HEK293T (cell line): Measurements from ENCODE around the gene C11orf58.

Source experiments
- CTCF ChIA-PET: fragments of 350-600 bp; formaldehyde crosslinking; extraction: SDS; loops from one replicate; lab custom pipeline; 2021; ENCODE audit warnings: antibody characterized with exemption, inconsistent platforms; lab: Yijun Ruan, JAX
- POLR2A ChIA-PET: fragments of 350-600 bp; formaldehyde crosslinking; extraction: SDS; loops from one replicate; lab custom pipeline; 2020; ENCODE audit warnings: antibody characterized with exemption, inconsistent platforms; lab: Yijun Ruan, JAX
- DNase-seq: peaks from one replicate; pipeline ENCODE4 v3.0.0; 2012; ENCODE audit warnings: mixed read lengths; ENCODE audit errors: extremely low spot score
- ARNT ChIP-seq: fragments of 450-650 bp; IDR thresholded peaks from 2 replicates; pipeline ENCODE4 v1.6.1; 2017; ENCODE audit warnings: mild to moderate bottlenecking
- BHLHE40 ChIP-seq: fragments of 450-650 bp; IDR thresholded peaks from 2 replicates; pipeline ENCODE4 v1.6.1; 2016; ENCODE audit warnings: mild to moderate bottlenecking, moderate library complexity, borderline replicate concordance
- CTBP1 ChIP-seq: fragments of 450-650 bp; IDR thresholded peaks from 2 replicates; pipeline ENCODE4 v1.6.1; 2016; ENCODE audit warnings: borderline replicate concordance
- ELF4 ChIP-seq: fragments of 450-650 bp; IDR thresholded peaks from 2 replicates; pipeline ENCODE4 v1.6.1; 2017; ENCODE audit warnings: antibody characterized with exemption
- FOXA1 ChIP-seq: fragments of 450-650 bp; IDR thresholded peaks from 2 replicates; pipeline ENCODE4 v1.6.1; 2016; ENCODE audit warnings: mild to moderate bottlenecking
- FOXK2 ChIP-seq: fragments of 450-650 bp; IDR thresholded peaks from 2 replicates; pipeline ENCODE4 v1.6.1; 2016; ENCODE audit warnings: mild to moderate bottlenecking
- FOXM1 ChIP-seq: fragments of 450-650 bp; IDR thresholded peaks from 2 replicates; pipeline ENCODE4 v1.6.1; 2017; ENCODE audit warnings: mild to moderate bottlenecking, borderline replicate concordance
- HDGF ChIP-seq: fragments of 450-650 bp; IDR thresholded peaks from 2 replicates; pipeline ENCODE4 v1.6.1; 2017; ENCODE audit warnings: antibody characterized with exemption, borderline replicate concordance
- L3MBTL2 ChIP-seq: fragments of 450-650 bp; conservative IDR thresholded peaks from 2 replicates; pipeline ENCODE4 v1.6.1; 2016; ENCODE audit warnings: mild to moderate bottlenecking
- LEF1 ChIP-seq: fragments of 450-650 bp; IDR thresholded peaks from 2 replicates; pipeline ENCODE4 v1.6.1; 2017; ENCODE audit warnings: mild to moderate bottlenecking, borderline replicate concordance
- NFRKB ChIP-seq: fragments of 450-650 bp; IDR thresholded peaks from 2 replicates; pipeline ENCODE4 v1.6.1; 2016; ENCODE audit warnings: mild to moderate bottlenecking, moderate library complexity
- SP1 ChIP-seq: fragments of 450-650 bp; IDR thresholded peaks from 2 replicates; pipeline ENCODE4 v1.6.1; 2017
- SUZ12 ChIP-seq: fragments of 450-650 bp; IDR thresholded peaks from 2 replicates; pipeline ENCODE4 v1.6.1; 2016; ENCODE audit warnings: mild to moderate bottlenecking
- TARDBP ChIP-seq: fragments of 450-650 bp; IDR thresholded peaks from 2 replicates; pipeline ENCODE4 v1.6.1; 2016
- ZNF384 ChIP-seq: fragments of 450-650 bp; IDR thresholded peaks from 2 replicates; pipeline ENCODE4 v1.6.1; 2016
- TF ChIP-seq, protein P1 (sequence below): fragments of 450-650 bp; IDR thresholded peaks from 2 replicates; pipeline ENCODE4 v1.6.1; 2016

Gene C11orf58

DNA sequence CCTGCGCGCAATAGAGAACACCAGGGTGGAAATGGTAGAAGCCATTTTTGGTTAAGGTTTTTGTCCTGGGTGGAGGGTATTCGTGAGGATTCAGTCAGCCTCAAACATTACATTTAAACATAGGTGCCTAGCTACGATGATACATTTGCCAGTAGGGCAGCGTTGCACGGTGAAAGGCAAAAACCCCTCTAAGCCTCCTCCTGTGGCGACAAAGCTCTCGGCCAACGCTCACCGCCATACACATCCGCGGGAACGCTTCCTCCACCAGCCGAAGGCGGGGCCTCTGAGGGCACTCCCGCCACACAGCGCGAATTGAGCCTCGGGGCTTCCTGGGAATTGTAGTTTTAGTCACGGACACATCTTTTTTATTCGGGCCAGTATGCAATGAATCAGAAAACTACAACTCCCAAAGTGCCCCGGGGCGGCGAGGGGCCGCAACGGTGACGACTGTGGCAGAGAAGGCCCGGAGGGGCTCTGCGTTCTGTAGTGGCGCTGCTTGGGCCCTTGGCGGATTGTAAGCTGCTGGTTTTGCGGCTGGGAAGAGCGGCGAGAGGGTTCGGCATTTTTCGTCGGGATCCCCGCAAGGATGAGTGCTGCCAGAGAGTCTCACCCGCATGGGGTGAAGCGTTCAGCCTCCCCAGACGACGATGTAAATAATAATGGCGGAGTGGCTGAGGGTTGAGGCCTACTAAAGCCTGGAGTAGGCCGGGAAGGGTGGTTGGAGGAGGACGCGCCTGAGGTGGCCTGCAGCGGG lies at the start of gene C11orf58:
C11orf58 (plus strand) TSS at position 455 of the 754 bp plus-strand sequence; CDS start at position 587, 132 bp downstream.
- ChIA-PET POLR2A (interaction anchor here (0.6 to 1.3 kb wide), 7 partner anchors 11 to 899 kb away, joined by 3 to 4 read pairs (median 3); no protein-coding TSS in a partner anchor), CTCF (no interaction called here)
- DNase-seq = peak; percentile 89
- TF ChIP-seq, protein P1, sequence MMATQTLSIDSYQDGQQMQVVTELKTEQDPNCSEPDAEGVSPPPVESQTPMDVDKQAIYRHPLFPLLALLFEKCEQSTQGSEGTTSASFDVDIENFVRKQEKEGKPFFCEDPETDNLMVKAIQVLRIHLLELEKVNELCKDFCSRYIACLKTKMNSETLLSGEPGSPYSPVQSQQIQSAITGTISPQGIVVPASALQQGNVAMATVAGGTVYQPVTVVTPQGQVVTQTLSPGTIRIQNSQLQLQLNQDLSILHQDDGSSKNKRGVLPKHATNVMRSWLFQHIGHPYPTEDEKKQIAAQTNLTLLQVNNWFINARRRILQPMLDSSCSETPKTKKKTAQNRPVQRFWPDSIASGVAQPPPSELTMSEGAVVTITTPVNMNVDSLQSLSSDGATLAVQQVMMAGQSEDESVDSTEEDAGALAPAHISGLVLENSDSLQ = no peak
- TF ChIP-seq SP1 = no peak
- TF ChIP-seq CTBP1 = no peak
- TF ChIP-seq SUZ12 = peak; percentile 86
- no peak for TF ChIP-seq FOXK2
- TF ChIP-seq L3MBTL2 = peak; percentile 59
- no peak for TF ChIP-seq LEF1
- TF ChIP-seq TARDBP = no peak
- TF ChIP-seq NFRKB = peak; percentile 60; the same call in 1 of the 2 replicates
- TF ChIP-seq ELF4 = peak; percentile 51

DNA sequence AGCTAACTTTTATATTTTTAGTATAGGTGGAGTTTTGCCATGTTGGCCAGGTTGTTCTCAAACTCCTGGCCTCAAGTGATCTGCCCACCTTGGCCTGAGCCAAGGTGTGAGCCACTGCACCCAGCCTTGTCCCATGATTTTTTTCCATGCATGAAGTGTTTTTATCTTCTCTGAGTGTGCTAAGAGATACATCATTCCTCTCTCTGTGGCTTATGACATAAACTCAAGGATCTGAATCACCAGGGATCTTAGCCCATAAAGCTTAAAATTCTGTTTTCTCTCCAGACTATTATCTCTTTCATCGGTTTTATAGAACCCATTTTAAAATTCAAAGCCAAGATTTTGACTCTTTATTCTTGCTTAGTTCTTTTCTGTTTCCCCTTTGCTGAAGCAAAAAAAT lies 48.4 kb upstream of the C11orf58 start:
- TF ChIP-seq TARDBP (no peak), SP1 (no peak), FOXK2 (no peak), HDGF (no peak), NFRKB (no peak), FOXM1 (no peak), SUZ12 (no peak), ELF4 (no peak), ZNF384 (no peak), CTBP1 (no peak), BHLHE40 (no peak), ARNT (no peak), LEF1 (no peak), L3MBTL2 (no peak), FOXA1 (no peak)
- TF ChIP-seq, protein P1 = no peak
- DNase-seq = no peak
- POLR2A ChIA-PET = no interaction called here
- CTCF ChIA-PET = no interaction called here

DNA sequence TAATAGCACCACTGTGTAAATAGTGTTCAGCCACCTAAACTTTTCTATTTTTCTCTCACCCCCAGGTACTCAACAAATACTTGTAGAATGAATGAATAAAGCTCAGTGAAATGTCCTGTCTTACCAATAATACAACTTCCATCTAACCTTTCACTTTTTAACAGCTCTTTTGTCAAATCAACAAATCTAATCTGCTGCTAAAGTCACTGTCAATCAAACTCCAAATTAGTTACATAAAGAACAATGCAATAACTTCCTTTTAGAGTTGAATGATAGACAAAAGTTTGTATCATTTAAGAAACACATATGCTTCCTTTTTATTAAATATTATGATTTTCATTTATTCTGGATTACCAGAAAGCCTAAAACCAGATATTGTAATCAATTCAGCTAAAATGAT lies 34.7 kb upstream of the C11orf58 start:
- POLR2A ChIA-PET = no interaction called here
- DNase-seq = no peak
- TF ChIP-seq HDGF (no peak), FOXM1 (no peak)
- TF ChIP-seq, protein P1 = peak; percentile 67
- CTCF ChIA-PET = no interaction called here

DNA sequence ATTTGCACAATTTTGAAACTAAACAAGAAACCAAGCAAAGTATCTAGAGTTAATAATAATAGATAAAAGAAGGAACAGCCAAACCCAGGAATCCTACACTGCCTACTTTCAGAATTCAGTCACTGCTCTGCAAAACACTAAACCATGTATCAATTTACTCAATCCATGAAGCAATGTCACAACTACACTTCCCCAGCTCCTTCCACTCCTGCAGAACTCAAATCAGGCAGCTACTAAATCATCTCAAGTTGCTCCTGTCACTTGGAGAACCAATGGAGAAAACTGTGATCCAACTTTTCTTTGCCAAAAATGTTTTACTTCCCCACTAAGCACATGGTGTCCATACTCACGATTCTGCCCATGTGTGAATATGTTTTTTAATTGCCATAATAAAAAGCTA lies 24.9 kb upstream of the C11orf58 start:
- TF ChIP-seq, protein P1 = peak; percentile 82
- no peak for TF ChIP-seq SUZ12
- POLR2A ChIA-PET = no interaction called here
- CTCF ChIA-PET = no interaction called here
- DNase-seq = peak; percentile 6

DNA sequence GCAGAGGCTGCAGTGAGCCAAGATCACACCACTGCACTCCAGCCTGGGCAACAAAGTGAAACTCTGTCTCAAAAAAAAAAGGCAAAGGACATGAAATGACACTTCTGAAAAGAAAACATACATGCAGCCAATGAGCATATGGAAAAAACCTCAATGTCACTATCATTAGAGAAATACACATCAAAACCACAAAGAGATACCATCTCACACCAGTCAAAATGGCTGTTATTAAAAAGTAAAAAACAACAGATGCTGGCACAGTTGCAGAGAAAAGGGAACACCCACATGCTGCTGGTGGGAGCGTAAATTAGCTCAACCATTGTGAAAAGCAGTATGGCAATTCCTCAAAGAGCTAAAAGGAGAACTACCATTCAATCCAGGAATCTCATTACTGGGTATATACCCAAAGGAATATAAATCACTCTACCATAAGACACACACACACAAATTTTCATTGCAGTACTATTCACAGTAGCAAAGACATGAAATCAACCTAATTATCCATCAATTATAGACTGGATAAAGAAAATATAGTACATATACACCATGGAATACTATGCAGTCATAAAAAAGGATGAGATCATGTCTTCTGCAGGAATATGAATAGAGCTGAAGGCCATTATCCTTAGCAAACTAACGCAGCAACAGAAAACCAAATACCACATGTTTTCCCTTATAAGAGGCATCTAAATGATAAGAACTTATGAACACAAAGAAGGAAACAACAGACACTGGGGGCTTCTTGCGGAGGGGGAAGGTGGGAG lies 15.7 kb upstream of the C11orf58 start:
- POLR2A ChIA-PET = no interaction called here
- TF ChIP-seq NFRKB = no peak
- no peak for TF ChIP-seq FOXM1
- no peak for TF ChIP-seq FOXA1
- TF ChIP-seq BHLHE40 = no peak
- no peak for TF ChIP-seq HDGF
- no peak for TF ChIP-seq TARDBP
- TF ChIP-seq FOXK2 = no peak
- TF ChIP-seq CTBP1 = no peak
- TF ChIP-seq, protein P1 = no peak
- no peak for TF ChIP-seq ELF4
- TF ChIP-seq SP1 = no peak
- no peak for TF ChIP-seq SUZ12
- TF ChIP-seq LEF1 = no peak
- no peak for TF ChIP-seq ARNT
- TF ChIP-seq ZNF384 = no peak
- no peak for TF ChIP-seq L3MBTL2
- CTCF ChIA-PET = no interaction called here
- no peak for DNase-seq
